Measurements from ENCODE around the gene TDRD5.

TDRD5 gene

GRCh38 chr1:179599623-179600249 lies 8.1 kb downstream of the TDRD5 start:
- Histone ChIP-seq H3K4me1 (ENCODE audit: control insufficient read depth, low read length) (no peaks in the 10 kb centered on the region), H3K4me2 (ENCODE audit: low read length) (no peak overlapping the region), H3K36me3 (ENCODE audit: control insufficient read depth, low read length) (no peaks in the 10 kb centered on the region), H3K27ac (ENCODE audit: low read depth, low read length) (no peak overlapping the region), H3K9me3 (ENCODE audit: control insufficient read depth, insufficient read depth, low read length) (no peaks in the 10 kb centered on the region), H3K4me3 (ENCODE audit: low read length) (no peak overlapping the region), H3F3A (ENCODE audit: control insufficient read depth, insufficient read depth) (no peaks in the 10 kb centered on the region), H3K79me2 (ENCODE audit: control insufficient read depth, low read length) (no peaks in the 10 kb centered on the region), H4K20me1 (ENCODE audit: control insufficient read depth, insufficient read depth, low read depth, low read length) (no peaks in the 10 kb centered on the region), H3K27me3 (ENCODE audit: control insufficient read depth, low read length) (no peaks in the 10 kb centered on the region), H3K9me2 (replicated peaks; ENCODE audit: control insufficient read depth, low read length) (no peaks in the 10 kb centered on the region)
- TF ChIP-seq EZH2phosphoT487 (IDR thresholded peaks at IDR 0.05; ENCODE audit: borderline replicate concordance, low read length) (no peak), CTCF (IDR thresholded peaks at IDR 0.05; ENCODE audit: low read depth, low read length, poor library complexity, severe bottlenecking) (peak; percentile 61)

GRCh38 chr1:179601093-179601492 lies 9.5 kb downstream of the TDRD5 start:
- no peak overlapping the region for H3K27ac ChIP-seq (ENCODE audit: low read depth, low read length)
- no peaks in the 10 kb centered on the region for H3F3A ChIP-seq (ENCODE audit: control insufficient read depth, insufficient read depth)
- no peak overlapping the region for H3K4me2 ChIP-seq (ENCODE audit: low read length)
- no peaks in the 10 kb centered on the region for H3K9me3 ChIP-seq (ENCODE audit: control insufficient read depth, insufficient read depth, low read length)
- no peak overlapping the region for H3K4me3 ChIP-seq (ENCODE audit: low read length)
- TF ChIP-seq EZH2phosphoT487 (IDR thresholded peaks at IDR 0.05; ENCODE audit: borderline replicate concordance, low read length) (no peak), CTCF (IDR thresholded peaks at IDR 0.05; ENCODE audit: low read depth, low read length, poor library complexity, severe bottlenecking) (no peak)
- no peaks in the 10 kb centered on the region for H3K36me3 ChIP-seq (ENCODE audit: control insufficient read depth, low read length)
- no peaks in the 10 kb centered on the region for H4K20me1 ChIP-seq (ENCODE audit: control insufficient read depth, insufficient read depth, low read depth, low read length)
- H3K27me3 ChIP-seq (ENCODE audit: control insufficient read depth, low read length) = no peaks in the 10 kb centered on the region
- no peaks in the 10 kb centered on the region for H3K79me2 ChIP-seq (ENCODE audit: control insufficient read depth, low read length)
- H3K9me2 ChIP-seq (replicated peaks; ENCODE audit: control insufficient read depth, low read length) = no peaks in the 10 kb centered on the region
- no peaks in the 10 kb centered on the region for H3K4me1 ChIP-seq (ENCODE audit: control insufficient read depth, low read length)

GRCh38 chr1:179612361-179612760 lies 20.7 kb downstream of the TDRD5 start:
- Histone ChIP-seq H3K4me2 (ENCODE audit: low read length) (no peak overlapping the region), H3F3A (ENCODE audit: control insufficient read depth, insufficient read depth) (no peaks in the 10 kb centered on the region), H3K36me3 (ENCODE audit: control insufficient read depth, low read length) (no peaks in the 10 kb centered on the region), H3K9me3 (ENCODE audit: control insufficient read depth, insufficient read depth, low read length) (no peaks in the 10 kb centered on the region), H3K79me2 (ENCODE audit: control insufficient read depth, low read length) (no peaks in the 10 kb centered on the region), H3K4me1 (ENCODE audit: control insufficient read depth, low read length) (no peaks in the 10 kb centered on the region), H3K9me2 (replicated peaks; ENCODE audit: control insufficient read depth, low read length) (no peaks in the 10 kb centered on the region), H3K4me3 (ENCODE audit: low read length) (no peak overlapping the region), H3K27ac (ENCODE audit: low read depth, low read length) (no peak overlapping the region), H4K20me1 (ENCODE audit: control insufficient read depth, insufficient read depth, low read depth, low read length) (no peaks in the 10 kb centered on the region), H3K27me3 (ENCODE audit: control insufficient read depth, low read length) (0 out of 2 replicates have a peak, but pooled peaks cover 9% of the 10 kb centered on the region)
- TF ChIP-seq CTCF (IDR thresholded peaks at IDR 0.05; ENCODE audit: low read depth, low read length, poor library complexity, severe bottlenecking) (no peak), EZH2phosphoT487 (IDR thresholded peaks at IDR 0.05; ENCODE audit: borderline replicate concordance, low read length) (no peak)
